ENCODE results near the gene ZC3H12C. TPM values are rescaled to one million over a fixed set of nuclear protein-coding genes. Genes with fewer than 3 reads are reported as not detected.
A peak's percentile ranks its signal among the peaks of the same experiment; 100 is the strongest.
"Not testable (repeated sequence)": the region's sequence is repeated elsewhere in the genome, so short reads cannot be mapped to it uniquely, and the experiment has no call there.

ZC3H12C gene
- total RNA-seq: 17.6 TPM

- peak; percentile 94 for DNase-seq
Measured at GRCh38 chr11:110092515-110093406, at the start of gene ZC3H12C. ZC3H12C (plus strand) TSS chr11:110093392; CDS start chr11:110093412, 20 bp downstream.

DNA sequence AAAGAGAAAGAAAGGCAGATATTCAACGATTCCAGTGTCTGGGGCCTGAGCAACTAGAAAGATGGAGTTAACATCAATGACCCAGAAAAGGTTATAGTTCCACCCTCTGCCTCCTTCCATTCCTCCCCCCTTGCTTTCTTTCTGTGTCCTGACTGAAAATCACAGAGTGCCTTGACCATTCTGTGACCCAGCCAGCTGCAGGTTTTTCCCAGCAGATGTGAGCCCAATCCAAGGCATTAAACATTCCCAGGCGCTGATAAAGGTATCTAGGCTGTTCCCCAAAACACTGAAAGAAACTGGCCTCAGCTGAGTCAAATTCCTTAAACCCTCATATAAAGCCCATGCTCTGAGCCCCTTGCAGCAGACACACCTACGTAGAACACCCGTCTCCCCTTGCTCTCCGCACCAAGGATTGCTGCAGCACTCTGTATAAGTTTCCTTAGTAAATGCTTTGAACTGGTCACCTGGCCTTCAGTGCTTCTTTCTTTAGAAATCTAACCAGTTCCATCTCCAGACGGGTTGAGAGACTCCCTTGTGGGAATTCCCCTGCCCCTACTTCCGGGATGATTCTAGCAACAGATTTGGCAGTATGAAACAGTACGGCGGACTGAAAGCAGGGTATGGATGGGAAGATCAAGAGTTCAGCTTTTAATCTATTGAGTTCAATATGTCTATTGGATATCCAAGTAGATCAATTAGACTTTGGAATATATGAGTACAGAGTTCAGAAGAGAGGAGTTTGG lies 48.8 kb upstream of the ZC3H12C start:
- DNase-seq: no peak

- no peak for DNase-seq
Measured at GRCh38 chr11:110046775-110047380, 46.3 kb upstream of the ZC3H12C start.

DNA sequence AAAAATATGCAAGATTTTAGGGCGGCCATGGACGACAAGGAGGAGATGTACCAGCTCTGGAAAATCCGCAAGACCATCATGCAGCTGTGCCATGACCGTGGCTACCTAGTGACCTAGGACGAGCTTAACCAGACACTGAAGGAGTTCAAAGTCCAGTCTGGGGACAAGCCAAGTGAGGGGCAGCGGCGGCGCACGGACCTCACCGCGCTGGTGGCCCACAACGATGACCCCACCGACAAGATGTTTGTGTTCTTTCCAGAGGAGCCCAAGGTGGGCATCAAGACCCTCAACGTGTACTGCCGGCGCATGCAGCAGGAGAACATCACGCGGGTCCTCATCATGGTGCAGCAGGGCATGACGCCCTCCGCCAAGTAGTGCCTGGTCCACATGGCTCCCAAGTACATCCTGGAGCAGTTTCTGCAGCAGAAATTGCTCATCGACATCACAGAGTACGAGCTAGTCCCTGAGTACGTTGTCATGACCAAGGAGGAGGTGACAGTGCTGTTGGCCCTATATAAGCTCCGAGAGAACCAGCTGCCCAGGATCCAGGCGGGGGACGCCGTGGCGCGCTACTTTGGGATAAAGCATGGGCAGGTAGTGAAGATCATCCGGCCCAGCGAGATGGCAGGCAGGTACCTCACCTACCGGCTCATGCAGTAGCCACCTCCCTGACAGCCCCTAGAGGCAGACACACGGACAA lies 43.5 kb upstream of the ZC3H12C start:
- no peak for DNase-seq

GRCh38 chr11:110050201-110050506 lies 43.0 kb upstream of the ZC3H12C start:
- DNase-seq: no peak

- DNase-seq: no peak
Measured at GRCh38 chr11:110053848-110054414, 39.3 kb upstream of the ZC3H12C start.

DNA sequence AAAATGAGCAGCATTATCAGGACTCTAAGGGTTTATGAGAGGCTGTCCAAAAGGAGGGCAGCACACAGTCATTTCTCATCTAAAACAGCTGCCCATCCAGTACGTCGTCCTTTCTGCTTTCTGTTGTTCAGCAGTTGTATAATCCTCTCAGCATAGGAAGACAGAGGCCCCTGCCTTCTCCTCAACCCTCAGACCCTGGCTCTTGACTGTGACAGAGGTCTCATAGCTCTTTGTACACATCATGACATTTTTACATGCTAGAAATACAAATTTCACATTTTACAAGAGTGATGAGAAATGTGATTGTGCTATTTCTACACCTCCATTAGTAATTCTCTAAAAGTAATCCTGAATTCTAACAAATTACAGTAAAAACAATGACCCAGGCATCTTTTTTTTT lies 36.2 kb upstream of the ZC3H12C start:
- DNase-seq: no peak

DNA sequence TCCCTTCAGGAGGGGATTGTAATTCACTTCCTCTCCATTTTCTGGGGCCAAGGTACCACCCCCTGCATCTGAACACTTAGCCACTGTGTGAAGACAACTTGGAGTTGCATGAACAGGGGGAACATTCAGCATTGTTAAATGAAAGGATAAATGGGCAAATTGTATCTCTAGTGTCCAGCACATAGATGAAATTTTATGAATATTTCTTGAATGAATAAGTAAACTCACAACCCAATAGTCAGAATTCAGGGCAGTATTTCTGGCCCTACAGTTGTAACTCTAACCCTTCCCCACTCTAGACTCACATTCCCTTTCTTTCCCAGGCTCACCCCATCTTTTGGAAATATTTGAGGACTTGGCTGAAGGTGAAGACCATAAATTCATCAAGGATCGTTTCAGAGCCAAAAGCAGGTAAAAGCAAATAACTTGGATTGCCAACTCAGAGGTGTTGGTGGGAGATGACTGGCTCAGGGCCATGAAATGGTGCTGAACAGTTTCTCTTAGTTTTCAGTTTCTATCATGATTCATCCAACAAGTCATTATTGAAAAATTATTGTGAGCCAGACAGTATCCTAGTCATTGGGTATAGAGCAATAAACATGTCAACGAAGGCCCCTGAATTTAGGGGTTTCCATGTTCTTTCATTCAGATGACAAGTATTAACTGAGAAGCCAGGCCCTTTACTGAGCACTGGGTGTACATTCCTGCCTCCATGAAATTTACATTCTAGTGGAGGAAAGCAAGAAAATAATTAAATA lies 33.3 kb upstream of the ZC3H12C start:
- DNase-seq: no peak

DNA sequence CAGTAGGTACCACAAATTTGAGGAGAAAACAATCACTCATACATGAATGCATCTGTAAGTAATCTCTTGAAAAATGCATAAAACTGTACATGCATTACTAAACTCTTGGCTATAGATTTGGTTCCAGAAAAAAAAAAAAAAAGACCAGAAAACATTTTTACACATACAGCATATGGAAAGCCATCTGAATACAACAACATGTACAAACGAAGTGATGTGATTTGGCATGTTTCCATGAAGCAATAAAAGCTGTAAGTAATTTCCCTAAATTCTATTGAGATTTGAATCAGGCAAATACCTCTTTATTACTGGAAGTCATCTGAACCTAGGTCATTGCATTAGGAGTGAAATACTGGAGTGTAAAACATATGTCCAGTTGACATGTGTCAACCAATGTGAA lies 31.9 kb upstream of the ZC3H12C start:
- peak; percentile 22 for DNase-seq

- no peak for DNase-seq
Measured at GRCh38 chr11:110062247-110062646, 30.9 kb upstream of the ZC3H12C start.

- no peak for DNase-seq
Measured at GRCh38 chr11:110065189-110065588, 28.0 kb upstream of the ZC3H12C start.

- DNase-seq: not testable (repeated sequence)
Measured at GRCh38 chr11:110068001-110068400, 25.2 kb upstream of the ZC3H12C start.

- DNase-seq: peak; percentile 82
Measured at GRCh38 chr11:110069158-110069737, 23.9 kb upstream of the ZC3H12C start.

- DNase-seq: no peak
Measured at GRCh38 chr11:110070176-110070575, 23.0 kb upstream of the ZC3H12C start.

GRCh38 chr11:110071197-110071596 lies 22.0 kb upstream of the ZC3H12C start:
- no peak for DNase-seq

GRCh38 chr11:110072930-110073329 lies 20.3 kb upstream of the ZC3H12C start:
- no peak for DNase-seq

DNA sequence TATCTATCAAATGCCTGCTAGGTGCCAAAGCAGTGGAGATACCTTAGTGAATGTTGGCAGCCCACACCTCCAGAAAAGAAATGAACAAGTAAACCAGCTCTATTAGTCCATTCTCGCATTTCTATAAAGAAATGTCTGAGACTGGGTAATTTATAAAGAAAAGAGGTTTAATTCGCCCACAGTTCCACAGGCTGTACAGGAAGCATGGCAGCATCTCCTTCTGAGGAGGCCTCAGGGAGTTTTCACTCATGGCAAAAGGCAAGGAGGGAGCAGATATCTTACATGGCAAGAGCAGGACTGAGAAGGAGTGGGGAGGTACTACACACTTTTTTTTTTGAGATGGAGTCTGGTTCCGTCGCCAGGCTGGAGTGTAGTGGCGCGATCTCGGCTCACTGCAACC lies 18.7 kb upstream of the ZC3H12C start:
- no peak for DNase-seq

DNA sequence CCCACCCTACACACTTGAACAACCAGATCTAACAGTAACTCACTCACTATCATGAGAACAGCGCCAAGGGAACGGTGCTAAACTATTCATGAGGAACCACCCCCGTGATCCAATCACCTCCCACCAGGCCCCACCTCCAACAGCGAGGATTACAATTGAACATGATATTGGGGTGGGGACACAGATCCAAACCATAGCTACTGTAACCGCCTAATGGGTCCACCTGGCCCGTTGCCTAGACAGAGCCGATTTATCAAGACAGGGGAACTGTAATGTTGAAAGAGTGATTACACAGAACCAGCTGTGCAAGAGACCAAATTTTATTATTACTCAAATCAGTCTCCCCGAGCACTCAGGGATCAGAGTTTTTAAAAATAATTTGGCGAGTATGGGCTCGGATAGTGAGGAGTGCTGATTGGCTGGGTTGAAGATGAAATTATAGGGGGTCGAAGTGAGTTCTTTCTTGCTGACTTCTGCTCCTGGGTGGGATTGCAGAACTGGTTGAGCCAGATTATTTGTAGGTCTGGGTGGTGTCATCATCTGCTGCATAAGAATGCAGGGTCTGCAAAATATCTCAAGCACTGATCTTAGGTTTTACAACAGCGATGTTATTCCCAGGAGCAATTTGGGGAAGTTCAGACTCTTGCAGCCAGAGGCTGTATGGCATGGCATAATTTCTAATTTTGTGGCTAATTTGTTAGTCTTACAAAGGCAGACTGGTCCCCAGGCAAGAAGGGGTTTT lies 17.9 kb upstream of the ZC3H12C start:
- peak; percentile 13 for DNase-seq

DNA sequence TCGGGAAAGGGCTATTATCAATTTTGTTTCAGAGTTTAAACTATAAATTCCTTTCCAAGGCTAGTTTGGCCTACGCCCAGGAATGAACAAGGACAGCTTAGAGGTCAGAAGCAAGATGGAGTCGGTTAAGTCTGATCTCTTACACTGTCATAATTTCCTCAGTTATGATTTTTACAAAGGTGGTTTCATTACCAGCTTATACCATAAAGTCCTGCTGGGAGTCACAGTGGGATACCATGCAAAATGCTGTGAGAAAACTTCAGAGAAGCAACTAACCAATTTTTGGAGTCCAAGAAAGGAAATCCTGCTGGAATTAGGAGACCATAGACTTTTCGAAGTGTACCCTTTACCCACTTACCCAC lies 17.4 kb upstream of the ZC3H12C start:
- DNase-seq: no peak

DNA sequence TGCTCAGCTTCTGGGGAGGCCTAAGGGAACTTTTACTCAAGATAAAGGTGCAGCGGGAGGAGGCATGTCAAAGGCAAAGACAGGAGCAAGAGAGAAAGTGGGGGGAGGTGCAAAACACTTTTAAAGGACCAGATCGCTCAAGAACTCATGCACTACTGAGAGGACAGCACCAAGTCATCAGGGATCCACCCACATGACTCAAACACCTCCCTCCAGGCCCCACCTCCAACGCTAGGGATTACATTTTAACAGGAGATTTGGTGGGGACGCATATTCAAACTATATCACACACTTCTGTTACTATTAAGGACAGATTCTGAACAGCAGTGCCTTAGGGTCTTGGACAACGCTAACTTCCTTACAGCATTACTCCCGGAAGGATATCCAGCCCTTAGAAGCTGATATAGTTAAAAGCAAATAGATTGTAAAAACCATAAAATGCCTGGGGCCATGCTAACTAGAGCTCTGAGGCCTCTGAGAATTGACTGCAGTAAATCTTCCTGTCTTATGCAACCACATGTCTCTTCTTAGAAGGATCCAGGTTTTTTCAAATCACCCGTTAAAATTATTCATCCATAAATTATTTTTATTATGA lies 16.7 kb upstream of the ZC3H12C start:
- DNase-seq: no peak

Data from tongue (tissue), 2 donors.